GM18909 (cell line): ENCODE data around the gene SLC30A5.
A peak's percentile ranks its signal among the peaks of the same experiment; 100 is the strongest.
"Not testable (repeated sequence)": the region's sequence is repeated elsewhere in the genome, so short reads cannot be mapped to it uniquely, and the experiment has no call there.

Experiments used
- ATAC-seq: cut with Tn5 transposase; IDR thresholded peaks from one replicate; pipeline ENCODE4 v1.9.1; 2021; ENCODE audit warnings: mild to moderate bottlenecking; ENCODE audit not compliant: unreplicated experiment, poor library complexity

Gene SLC30A5

GRCh38 chr5:69099302-69099701 is 5.5 kb downstream of the SLC30A5 start:
- ATAC-seq = no peak

- ATAC-seq = no peak
Measured at GRCh38 chr5:69103521-69103920, 9.7 kb downstream of the SLC30A5 start.

GRCh38 chr5:69105996-69106906 is 12.4 kb downstream of the SLC30A5 start:
- ATAC-seq = peak; percentile 79

- not testable (repeated sequence) for ATAC-seq
Measured at GRCh38 chr5:69108367-69108766, 14.6 kb downstream of the SLC30A5 start.

- no peak for ATAC-seq
Measured at GRCh38 chr5:69113851-69114250, 20.0 kb downstream of the SLC30A5 start.

- no peak for ATAC-seq
Measured at GRCh38 chr5:69115526-69115925, 21.7 kb downstream of the SLC30A5 start.

- no peak for ATAC-seq
Measured at GRCh38 chr5:69129413-69129812, 35.6 kb downstream of the SLC30A5 start.

GRCh38 chr5:69130241-69130640 is 36.4 kb downstream of the SLC30A5 start:
- ATAC-seq = no peak

- ATAC-seq = no peak
Measured at GRCh38 chr5:69131304-69131703, 37.5 kb downstream of the SLC30A5 start.

GRCh38 chr5:69134126-69134525 is 40.3 kb downstream of the SLC30A5 start:
- no peak for ATAC-seq

GRCh38 chr5:69136293-69136692 is 42.5 kb downstream of the SLC30A5 start:
- ATAC-seq = peak; percentile 94

- ATAC-seq = not testable (repeated sequence)
Measured at GRCh38 chr5:69137208-69137607, 43.4 kb downstream of the SLC30A5 start.

- ATAC-seq = no peak
Measured at GRCh38 chr5:69137807-69138206, 44.0 kb downstream of the SLC30A5 start.

- ATAC-seq = no peak
Measured at GRCh38 chr5:69138766-69139165, 45.0 kb downstream of the SLC30A5 start.

- not testable (repeated sequence) for ATAC-seq
Measured at GRCh38 chr5:69140239-69140638, 46.4 kb downstream of the SLC30A5 start.

GRCh38 chr5:69140827-69141226 is 47.0 kb downstream of the SLC30A5 start:
- no peak for ATAC-seq

- not testable (repeated sequence) for ATAC-seq
Measured at GRCh38 chr5:69148576-69148975, 54.8 kb downstream of the SLC30A5 start.

GRCh38 chr5:69148981-69149675 is 55.3 kb downstream of the SLC30A5 start:
- no peak for ATAC-seq

GRCh38 chr5:69149676-69150010 is 55.8 kb downstream of the SLC30A5 start:
- no peak for ATAC-seq

- ATAC-seq = no peak
Measured at GRCh38 chr5:69152731-69153130, 58.9 kb downstream of the SLC30A5 start.

- ATAC-seq = no peak
Measured at GRCh38 chr5:69156456-69156855, 62.6 kb downstream of the SLC30A5 start.

- no peak for ATAC-seq
Measured at GRCh38 chr5:69158039-69158438, 64.2 kb downstream of the SLC30A5 start.
